GM19023 (cell line): ENCODE results near the gene PLXND1.

Source experiments
- ATAC-seq: cut with Tn5 transposase; IDR thresholded peaks from one replicate; pipeline ENCODE4 v1.9.1; 2021; ENCODE audit warnings: mild to moderate bottlenecking, moderate library complexity; ENCODE audit not compliant: unreplicated experiment

The PLXND1 gene

DNA sequence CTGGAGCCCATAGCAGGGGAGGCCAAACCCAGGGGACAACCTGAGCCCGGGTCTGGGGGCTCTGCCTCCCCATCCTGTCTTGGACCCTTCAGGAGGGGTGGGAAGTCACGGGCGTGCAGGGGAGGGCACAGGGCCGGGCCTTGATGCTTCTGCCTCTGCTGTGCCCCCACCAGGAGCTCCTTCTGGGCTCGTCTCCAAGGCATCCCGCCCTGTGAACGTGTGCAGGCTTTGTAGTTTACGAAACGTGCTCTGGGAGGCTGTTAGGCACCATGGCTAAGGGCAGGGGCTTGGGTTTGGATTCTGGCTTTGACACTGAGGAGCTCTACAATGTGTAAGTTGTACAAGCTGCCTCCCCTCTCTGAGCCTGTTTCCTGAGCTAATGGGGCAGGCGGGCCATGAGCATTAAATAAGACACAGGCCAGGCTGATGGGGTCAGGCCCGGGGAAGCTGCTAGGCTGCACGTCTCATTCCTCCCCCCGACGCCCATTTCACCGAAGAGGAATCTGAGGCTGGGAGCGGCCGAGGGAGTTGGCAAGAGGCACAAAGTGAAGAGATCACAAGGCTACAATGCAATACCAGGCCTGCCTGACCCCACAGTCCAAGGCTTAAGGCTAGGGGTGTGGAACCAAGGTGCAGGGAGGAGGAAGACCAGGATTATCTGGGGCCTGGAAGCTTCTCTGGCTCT is 19.6 kb downstream of the PLXND1 start:
- no peak for ATAC-seq

- ATAC-seq = no peak
Observed at GRCh38 chr3:129585949-129586657, 20.4 kb downstream of the PLXND1 start.

DNA sequence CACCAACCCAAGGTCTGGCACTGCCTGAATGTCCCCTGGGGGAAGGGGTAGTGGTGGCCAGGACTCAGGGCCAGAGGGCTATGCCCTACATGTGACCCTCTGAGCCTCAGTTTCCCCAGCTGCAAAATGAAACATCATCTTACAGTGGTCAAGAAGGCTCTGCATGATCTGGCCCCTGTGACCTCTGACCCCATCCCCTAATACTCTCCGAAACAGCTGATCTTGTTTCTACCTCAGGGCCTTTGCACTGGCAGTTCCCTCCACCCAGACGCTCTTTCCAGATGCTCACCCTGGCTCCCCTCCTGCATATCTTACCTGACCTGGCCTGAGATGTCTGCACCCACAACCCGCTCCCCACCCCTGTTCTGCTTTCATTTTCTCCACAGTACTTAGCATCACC is 21.8 kb downstream of the PLXND1 start:
- ATAC-seq = no peak

- ATAC-seq = no peak
Observed at GRCh38 chr3:129583289-129583688, 23.2 kb downstream of the PLXND1 start.

GRCh38 chr3:129582799-129583198 is 23.7 kb downstream of the PLXND1 start:
- ATAC-seq = no peak

- ATAC-seq = no peak
Observed at GRCh38 chr3:129581623-129582022, 24.9 kb downstream of the PLXND1 start.

DNA sequence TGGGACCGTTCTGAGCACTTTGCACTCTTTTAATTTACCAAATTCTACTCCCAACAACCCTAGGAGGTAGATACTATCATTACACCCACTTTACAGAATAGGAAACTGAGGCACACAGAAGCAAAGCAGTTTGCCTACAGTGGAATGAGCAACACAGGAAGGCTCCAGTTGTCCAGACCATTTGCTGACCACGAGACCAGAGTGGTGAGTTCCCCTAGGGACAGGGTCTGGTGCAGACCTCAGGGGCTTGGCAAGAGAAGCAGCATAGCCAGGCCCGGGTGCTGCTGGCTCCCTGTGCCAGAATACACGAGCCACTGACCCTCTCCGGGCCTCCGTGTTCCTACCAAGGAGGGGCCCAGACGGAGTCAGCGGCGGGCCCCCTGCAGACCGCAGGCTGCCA is 26.5 kb downstream of the PLXND1 start:
- ATAC-seq = no peak

DNA sequence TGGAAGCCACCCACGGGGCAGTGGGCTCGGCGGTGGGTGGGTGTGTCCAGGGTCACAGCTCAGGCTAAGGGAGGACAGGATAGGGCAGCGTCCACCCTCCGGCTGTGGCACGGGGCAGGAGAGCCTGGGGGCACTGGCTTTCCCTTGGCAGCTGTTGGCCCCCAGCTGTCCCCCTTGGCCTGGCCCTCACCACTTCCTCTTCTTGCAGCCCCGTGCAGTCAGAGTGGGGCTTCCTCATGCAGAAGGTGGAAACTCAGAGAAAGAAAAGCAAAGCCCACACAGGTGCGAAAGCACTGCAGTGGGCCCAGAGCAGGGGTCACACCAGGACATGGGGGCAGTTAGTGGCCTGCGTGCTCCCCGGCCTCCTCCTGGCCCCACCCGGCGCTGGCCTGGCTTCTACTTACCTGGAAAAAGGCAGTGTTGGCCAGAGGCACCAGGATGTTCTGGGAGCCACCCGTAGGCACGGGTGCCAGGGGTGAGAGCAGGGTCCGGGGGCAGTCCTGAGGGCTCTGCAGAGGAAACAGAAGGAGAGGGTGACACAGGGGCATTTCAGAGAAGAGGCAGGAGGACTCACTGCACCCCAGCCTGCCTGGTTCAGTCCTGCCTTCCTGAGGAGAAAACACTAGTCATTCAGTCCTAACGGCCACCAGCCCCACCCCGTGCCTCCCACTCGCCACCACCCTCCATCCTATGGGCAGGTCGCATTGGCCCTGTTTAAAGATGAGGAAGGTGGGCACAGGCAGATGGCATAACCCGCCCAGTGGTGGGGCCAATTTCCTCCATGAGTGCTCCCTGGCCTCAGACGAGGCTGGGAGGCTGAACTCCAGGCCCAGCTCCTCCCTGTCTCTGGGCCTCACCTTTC is 28.3 kb downstream of the PLXND1 start:
- peak; percentile 52 for ATAC-seq

DNA sequence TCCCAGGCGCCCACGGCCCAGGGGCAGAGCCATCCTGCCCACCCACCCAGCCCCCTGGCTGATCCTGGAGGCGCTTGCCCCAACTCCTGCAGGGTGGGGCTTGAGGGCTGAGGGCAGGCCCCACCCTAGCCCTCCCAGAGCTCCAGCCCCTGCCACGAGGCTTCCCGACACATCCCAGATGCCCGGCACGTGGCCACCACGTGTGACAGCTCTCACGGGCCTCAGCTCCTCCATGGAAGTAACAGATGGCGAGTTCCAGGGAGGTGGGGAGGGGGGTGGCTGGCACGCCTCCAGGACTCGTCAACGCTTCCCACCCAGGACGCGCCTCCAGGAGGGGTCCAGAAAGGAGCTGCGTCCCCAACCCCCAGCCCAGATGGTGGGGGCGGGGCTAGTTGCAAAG is 29.1 kb downstream of the PLXND1 start:
- ATAC-seq = no peak

- no peak for ATAC-seq
Observed at GRCh38 chr3:129576514-129577352, 29.7 kb downstream of the PLXND1 start.

DNA sequence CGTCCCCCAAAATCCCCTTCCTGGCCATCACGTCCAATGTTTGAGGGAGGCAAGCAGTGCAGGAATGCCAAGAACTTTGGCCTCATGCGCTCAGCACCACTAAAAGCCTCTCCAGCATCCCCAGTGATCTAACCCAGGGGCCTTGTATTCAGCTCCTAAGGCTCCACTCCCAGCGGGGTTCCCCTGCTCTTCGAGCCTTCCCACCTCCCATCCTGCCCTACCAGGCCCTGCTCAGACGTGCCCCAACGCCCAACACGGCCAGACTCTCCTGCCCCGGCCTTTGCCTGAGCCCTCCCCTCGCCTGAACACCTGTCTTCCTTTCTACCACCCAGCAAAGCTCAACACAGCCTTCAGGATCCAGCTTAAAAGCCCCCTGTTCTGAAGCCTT is 30.5 kb downstream of the PLXND1 start:
- ATAC-seq = no peak

- no peak for ATAC-seq
Observed at GRCh38 chr3:129575233-129575996, 31.1 kb downstream of the PLXND1 start.

DNA sequence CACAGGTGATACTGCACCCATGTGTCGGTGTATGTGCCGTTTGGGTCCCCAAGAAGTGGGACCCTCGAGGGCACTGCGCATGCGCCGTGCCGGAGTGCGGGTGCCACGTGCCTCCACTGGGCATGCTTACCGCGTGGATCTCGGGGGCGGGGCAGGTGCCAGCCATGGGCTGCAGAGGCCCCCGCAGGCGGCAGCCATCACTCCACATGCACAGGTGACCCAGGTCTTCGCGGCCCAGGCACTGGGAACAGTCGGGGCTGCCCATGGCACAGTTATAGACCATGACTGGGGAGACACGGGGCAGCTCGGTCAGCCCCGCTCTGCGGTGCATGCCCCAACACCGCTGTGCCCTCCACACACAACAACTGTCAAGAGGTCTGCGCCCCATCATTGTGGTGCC is 32.3 kb downstream of the PLXND1 start:
- no peak for ATAC-seq

- no peak for ATAC-seq
Observed at GRCh38 chr3:129573493-129573892, 33.0 kb downstream of the PLXND1 start.

GRCh38 chr3:129572603-129573002 is 33.9 kb downstream of the PLXND1 start:
- ATAC-seq = no peak

GRCh38 chr3:129571605-129572547 is 34.6 kb downstream of the PLXND1 start:
- no peak for ATAC-seq

GRCh38 chr3:129569856-129570255 is 36.6 kb downstream of the PLXND1 start:
- ATAC-seq = no peak

DNA sequence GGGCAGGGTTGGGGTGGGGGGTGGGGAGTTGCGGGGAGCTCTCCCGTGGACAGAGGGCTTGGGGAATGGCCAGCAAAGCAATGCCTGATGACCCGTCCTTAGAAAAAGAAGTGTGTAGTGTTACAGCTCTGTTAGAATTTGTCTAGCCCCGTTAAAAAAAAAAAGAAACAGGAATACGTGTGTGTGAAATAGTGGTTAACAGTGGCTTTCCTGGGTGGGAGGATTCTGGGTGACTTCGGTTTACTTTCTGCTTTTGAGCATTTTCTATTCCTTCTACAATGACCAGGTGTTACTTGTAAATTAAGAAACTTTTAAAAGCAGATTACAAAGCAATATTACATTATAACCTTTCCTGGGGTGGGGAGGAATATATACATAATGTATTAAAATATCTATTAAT is 38.5 kb downstream of the PLXND1 start:
- no peak for ATAC-seq

DNA sequence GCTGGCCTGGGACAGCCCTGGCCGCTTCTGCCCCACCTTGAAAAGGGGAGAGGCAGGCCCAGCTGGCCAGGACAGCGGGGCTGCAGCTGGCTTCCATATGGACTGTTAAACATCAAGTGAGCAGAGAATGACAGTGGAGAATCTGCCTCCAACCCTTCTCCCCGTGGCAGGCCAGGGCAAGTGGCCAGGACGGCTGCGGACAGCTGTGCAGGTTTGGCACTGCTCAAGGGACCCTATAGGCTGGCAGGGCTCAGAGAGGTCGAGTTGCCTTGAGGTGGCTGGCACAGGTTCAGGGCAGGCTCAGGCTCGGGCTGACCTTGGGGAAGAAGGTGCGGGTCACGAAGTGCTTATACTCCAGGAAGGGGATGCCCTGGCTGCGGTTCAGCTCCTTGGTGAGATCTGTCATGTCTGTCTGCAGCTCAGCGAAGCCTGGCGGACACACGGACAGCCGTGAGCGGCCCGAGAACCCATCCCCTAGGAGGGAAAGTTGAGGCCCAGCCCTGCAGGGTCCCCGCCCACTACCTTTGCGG is 39.2 kb downstream of the PLXND1 start:
- ATAC-seq = no peak
